Measurements from ENCODE around the gene LRRC57. TPM values are rescaled to one million over a fixed set of nuclear protein-coding genes. Genes with fewer than 3 reads are reported as not detected.

LRRC57 gene
- total and polyA plus RNA-seq, 2 donors (not counting 3 experiments of a cell fraction or from before 2014, with no cell fraction given), result 13.4 to 39.2 TPM

GRCh38 chr15:42533246-42533645 lies 15.3 kb downstream of the LRRC57 start:
- Histone ChIP-seq H3K79me2 (ENCODE audit: control insufficient read depth, insufficient read depth, low read length) (no peaks in the 10 kb centered on the region), H3K36me3 (ENCODE audit: control insufficient read depth in 2 of 2, extremely low read depth in 1 of 2, insufficient read depth in 2 of 2, low read length in 2 of 2) (peaks cover 7 to 24% of the 10 kb centered on the region in 2 experiments), H4K20me1 (replicated peaks; ENCODE audit: control insufficient read depth, extremely low read depth, insufficient read depth, low read length) (no peaks in the 10 kb centered on the region), H3K9me1 (replicated peaks; ENCODE audit: control insufficient read depth, extremely low read depth, insufficient read depth, low read length) (no peaks in the 10 kb centered on the region), H3K9ac (replicated peaks; ENCODE audit: extremely low read depth, insufficient read depth, low read length) (no peak overlapping the region), H3K4me3 (replicated peaks in 1 of 3; ENCODE audit: insufficient read depth in 1 of 3, low read depth in 1 of 3, low read length in 3 of 3) (no peak overlapping the region), H3K9me3 (replicated peaks; ENCODE audit: control insufficient read depth, insufficient read depth, low read length) (no peaks in the 10 kb centered on the region), H3K4me2 (ENCODE audit: insufficient read depth, low read length) (no peak overlapping the region), H3K27me3 (ENCODE audit: control insufficient read depth in 2 of 2, insufficient read depth in 2 of 2, low read length in 2 of 2) (no peaks in the 10 kb centered on the region), H2AFZ (ENCODE audit: low read depth, low read length) (no peak overlapping the region), H3K27ac (ENCODE audit: insufficient read depth, low read depth, low read length) (no peak overlapping the region), H3K4me1 (ENCODE audit: control insufficient read depth, extremely low read depth, insufficient read depth, low read length) (no peaks in the 10 kb centered on the region)
- TF ChIP-seq MYC (IDR thresholded peaks at IDR 0.05; ENCODE audit: low read depth, low read length) (no peak), JUN (IDR thresholded peaks at IDR 0.05; ENCODE audit: borderline replicate concordance, insufficient read depth, insufficient read length, low read depth) (no peak), MAX (IDR thresholded peaks at IDR 0.05; ENCODE audit: insufficient read depth, insufficient read length) (no peak), POLR2A (IDR thresholded peaks at IDR 0.05; ENCODE audit: low read depth, low read length) (no peak), FOS (IDR thresholded peaks at IDR 0.05; ENCODE audit: borderline replicate concordance, insufficient read depth, low read length) (no peak), GATA2 (IDR thresholded peaks at IDR 0.05; ENCODE audit: insufficient read depth, insufficient read length, low read depth, low read length) (no peak), CTCF (IDR thresholded peaks at IDR 0.05; ENCODE audit: extremely low read depth in 1 of 2, insufficient read depth in 1 of 2, low read depth in 1 of 2, low read length in 2 of 2) (no peak), POLR2AphosphoS5 (IDR thresholded peaks at IDR 0.05; ENCODE audit: insufficient read depth, low read depth, low read length) (no peak), EZH2 (IDR thresholded peaks at IDR 0.05; ENCODE audit: borderline replicate concordance, low read depth, low read length, severe bottlenecking) (no peak)
- no peak for DNase-seq (ENCODE audit: low read depth, low spot score)
- ChIA-PET POLR2A (interaction anchor here (0.6 kb wide), 1 partner anchor 117 kb away, joined by 6 read pairs; no protein-coding TSS in a partner anchor), CTCF (interaction anchor here (1.7 kb wide), 1 partner anchor 116 kb away, joined by 4 read pairs; no protein-coding TSS in a partner anchor)
- dilution Hi-C loops (cut with MboI; ENCODE audit: extremely low pct_ligation_motif_present, low sequenced_read_pairs), result no loop called here
- intact Hi-C loops (cut with micrococcal nuclease), result no loop called here
- BruUV-seq (replicated peaks), result no TSS peak
- FAIRE-seq, result no peak
